Measurements from ENCODE around the gene GAPVD1.

GAPVD1 gene

GRCh38 chr9:125361837-125362531 is 100.4 kb downstream of the GAPVD1 start:
- TF ChIP-seq POLR2AphosphoS5 (IDR thresholded peaks at IDR 0.05; ENCODE audit: low read depth) (no peak), GABPA (IDR thresholded peaks at IDR 0.05; ENCODE audit: low read depth) (no peak), CTCF (IDR thresholded peaks at IDR 0.05; ENCODE audit: insufficient read depth, low read length) (peak; percentile 35), REST (IDR thresholded peaks at IDR 0.05; ENCODE audit: insufficient replicate concordance, low read depth) (no peak), SPI1 (IDR thresholded peaks at IDR 0.05; ENCODE audit: borderline replicate concordance, low read depth) (peak; percentile 73)
- peak overlapping the region; percentile 30 for H3K27ac ChIP-seq (replicated peaks)
- peak in 1 of 2 experiments; percentile 73 for DNase-seq (ENCODE audit: low read depth in 1 of 2, low spot score in 1 of 2)

GRCh38 chr9:125366676-125367075 is 105.0 kb downstream of the GAPVD1 start:
- TF ChIP-seq REST (IDR thresholded peaks at IDR 0.05; ENCODE audit: insufficient replicate concordance, low read depth) (no peak), POLR2AphosphoS5 (IDR thresholded peaks at IDR 0.05; ENCODE audit: low read depth) (no peak), SPI1 (IDR thresholded peaks at IDR 0.05; ENCODE audit: borderline replicate concordance, low read depth) (no peak), GABPA (IDR thresholded peaks at IDR 0.05; ENCODE audit: low read depth) (no peak), CTCF (IDR thresholded peaks at IDR 0.05; ENCODE audit: insufficient read depth, low read length) (no peak)
- Histone ChIP-seq H3K4me3 (replicated peaks; ENCODE audit: insufficient read depth, low read length) (no peak overlapping the region), H3K27ac (replicated peaks) (no peak overlapping the region), H3K27me3 (ENCODE audit: insufficient read depth, poor library complexity, severe bottlenecking) (no peaks in the 10 kb centered on the region)
- no peak for DNase-seq (ENCODE audit: low read depth in 1 of 2, low spot score in 1 of 2)

More at GRCh38 chr9:125361837-125362531, 100.4 kb downstream of the GAPVD1 start:
- no peaks in the 10 kb centered on the region for H3K27me3 ChIP-seq (ENCODE audit: insufficient read depth, poor library complexity, severe bottlenecking)
- H3K4me3 ChIP-seq (replicated peaks; ENCODE audit: insufficient read depth, low read length), result no peak overlapping the region

GRCh38 chr9:125370786-125371185 is 109.2 kb downstream of the GAPVD1 start:
- TF ChIP-seq SPI1 (IDR thresholded peaks at IDR 0.05; ENCODE audit: borderline replicate concordance, low read depth) (no peak), REST (IDR thresholded peaks at IDR 0.05; ENCODE audit: insufficient replicate concordance, low read depth) (no peak), CTCF (IDR thresholded peaks at IDR 0.05; ENCODE audit: insufficient read depth, low read length) (no peak), POLR2AphosphoS5 (IDR thresholded peaks at IDR 0.05; ENCODE audit: low read depth) (no peak), GABPA (IDR thresholded peaks at IDR 0.05; ENCODE audit: low read depth) (no peak)
- no peak overlapping the region for H3K4me3 ChIP-seq (replicated peaks; ENCODE audit: insufficient read depth, low read length)
- H3K27ac ChIP-seq (replicated peaks), result no peak overlapping the region
- H3K27me3 ChIP-seq (ENCODE audit: insufficient read depth, poor library complexity, severe bottlenecking), result no peaks in the 10 kb centered on the region
- DNase-seq (ENCODE audit: low read depth in 1 of 2, low spot score in 1 of 2), result no peak
